OCI-LY7 (cell line): ENCODE data around the gene ITGA7. TPM values are rescaled to one million over a fixed set of nuclear protein-coding genes. Genes with fewer than 3 reads are reported as not detected.

Experiments
- BruUV-seq: library from RNA; stranded (reverse); fragments of 400-500 nt; replicated peaks from 2 replicates; lab custom pipeline; 2021; lab: Mats Ljungman, UMichigan
- CTCF ChIA-PET: fragments of 300-600 bp; sonication (Branson Sonifier 250); formaldehyde crosslinking; loops from one replicate; lab custom pipeline; 2022; ENCODE audit warnings: antibody characterized with exemption; ENCODE audit not compliant: unreplicated experiment; lab: Charles Lee
- POLR2A ChIA-PET: fragments of 300-600 bp; sonication (Branson Sonifier 250); formaldehyde crosslinking; loops from one replicate; lab custom pipeline; 2022; ENCODE audit warnings: antibody characterized with exemption; lab: Charles Lee
- DNase-seq: peaks from one replicate; pipeline ENCODE4 v3.0.0-alpha.2; 2015; ENCODE audit warnings: low spot score
- H2AFZ ChIP-seq: fragments of 200-600 bp; sonication (generic), shearing (Covaris generic); 2 replicates; pipeline ENCODE4 v1.6.1; 2014; ENCODE audit warnings: mild to moderate bottlenecking, antibody characterized with exemption, low read length, moderate library complexity
- H3K27ac ChIP-seq: fragments of 200-600 bp; sonication (generic); 2 replicates; pipeline ENCODE4 v1.5.1; 2014; ENCODE audit warnings: mixed run types, low read depth, mild to moderate bottlenecking, moderate library complexity, low read length, inconsistent platforms; ENCODE audit not compliant: poor library complexity, severe bottlenecking
- H3K36me3 ChIP-seq: fragments of 200-600 bp; sonication (generic); 2 replicates; pipeline ENCODE4 v1.6.1; 2014; ENCODE audit warnings: mild to moderate bottlenecking, antibody characterized with exemption, low read length, moderate library complexity, mixed read lengths; ENCODE audit not compliant: insufficient read depth
- H3K4me1 ChIP-seq: fragments of 200-600 bp; sonication (generic); 2 replicates; pipeline ENCODE4 v1.5.1; 2014; ENCODE audit warnings: mild to moderate bottlenecking, low read length; ENCODE audit not compliant: insufficient read depth, poor library complexity, severe bottlenecking
- H3K4me2 ChIP-seq: fragments of 200-600 bp; sonication (generic); 2 replicates; pipeline ENCODE4 v1.6.1; 2014; ENCODE audit warnings: mild to moderate bottlenecking, low read length
- H3K4me3 ChIP-seq: fragments of 200-600 bp; sonication (generic); 2 replicates; pipeline ENCODE4 v1.5.1; 2014; ENCODE audit warnings: mild to moderate bottlenecking, low read depth, low read length; ENCODE audit not compliant: poor library complexity, severe bottlenecking
- H3K79me2 ChIP-seq: fragments of 200-600 bp; sonication (generic); 2 replicates; pipeline ENCODE4 v1.6.1; 2016; ENCODE audit warnings: low read depth, mild to moderate bottlenecking, low read length, moderate library complexity, mixed read lengths; ENCODE audit not compliant: insufficient read depth
- H3K9me2 ChIP-seq: fragments of 200-600 bp; sonication (generic); 2 replicates; pipeline ENCODE4 v1.6.1; 2016; ENCODE audit warnings: mild to moderate bottlenecking, low read length, mixed read lengths; ENCODE audit not compliant: insufficient read depth
- H3K9me3 ChIP-seq: fragments of 200-600 bp; sonication (generic); 2 replicates; pipeline ENCODE4 v1.6.1; 2014; ENCODE audit warnings: mild to moderate bottlenecking, mixed run types, low read length, mixed read lengths
- H4K20me1 ChIP-seq: fragments of 200-600 bp; sonication (generic); 2 replicates; pipeline ENCODE4 v1.6.1; 2014; ENCODE audit warnings: mild to moderate bottlenecking, antibody characterized with exemption, low read length, moderate library complexity, mixed read lengths; ENCODE audit not compliant: insufficient read depth
- EZH2phosphoT487 ChIP-seq: fragments of 200-600 bp; sonication (generic); IDR thresholded peaks from 2 replicates; pipeline ENCODE4 v1.6.1; 2018; ENCODE audit warnings: low read depth, borderline replicate concordance, mild to moderate bottlenecking, mixed run types, antibody characterized with exemption, low read length, moderate library complexity, mixed read lengths
- intact Hi-C: fragments of 100-400 bp; cut with micrococcal nuclease; formaldehyde crosslinking; loops from one replicate; pipeline ENCODE4 v1.10.0; 2022; ENCODE audit not compliant: unreplicated experiment
- total RNA-seq, 2 experiments: library from RNA; depleted of rRNA in 1 of 2; stranded (reverse); fragments of >200 nt in 1 of 2; shearing (Covaris generic) in 1 of 2; gene quantifications; 2 replicates each; pipeline ENCODE4 v1.2.3, GENCODE V29; 2014 to 2022
- TF ChIP-seq, protein P1 (sequence below): fragments of 200-600 bp; sonication (generic); conservative IDR thresholded peaks from 2 replicates; pipeline ENCODE4 v1.5.1; 2014; ENCODE audit warnings: mild to moderate bottlenecking, antibody characterized with exemption, low read length, moderate library complexity, mixed read lengths

ITGA7 gene
- total RNA-seq, 2 experiments from 2014 or later, result 1.5 to 4.0 TPM

DNA sequence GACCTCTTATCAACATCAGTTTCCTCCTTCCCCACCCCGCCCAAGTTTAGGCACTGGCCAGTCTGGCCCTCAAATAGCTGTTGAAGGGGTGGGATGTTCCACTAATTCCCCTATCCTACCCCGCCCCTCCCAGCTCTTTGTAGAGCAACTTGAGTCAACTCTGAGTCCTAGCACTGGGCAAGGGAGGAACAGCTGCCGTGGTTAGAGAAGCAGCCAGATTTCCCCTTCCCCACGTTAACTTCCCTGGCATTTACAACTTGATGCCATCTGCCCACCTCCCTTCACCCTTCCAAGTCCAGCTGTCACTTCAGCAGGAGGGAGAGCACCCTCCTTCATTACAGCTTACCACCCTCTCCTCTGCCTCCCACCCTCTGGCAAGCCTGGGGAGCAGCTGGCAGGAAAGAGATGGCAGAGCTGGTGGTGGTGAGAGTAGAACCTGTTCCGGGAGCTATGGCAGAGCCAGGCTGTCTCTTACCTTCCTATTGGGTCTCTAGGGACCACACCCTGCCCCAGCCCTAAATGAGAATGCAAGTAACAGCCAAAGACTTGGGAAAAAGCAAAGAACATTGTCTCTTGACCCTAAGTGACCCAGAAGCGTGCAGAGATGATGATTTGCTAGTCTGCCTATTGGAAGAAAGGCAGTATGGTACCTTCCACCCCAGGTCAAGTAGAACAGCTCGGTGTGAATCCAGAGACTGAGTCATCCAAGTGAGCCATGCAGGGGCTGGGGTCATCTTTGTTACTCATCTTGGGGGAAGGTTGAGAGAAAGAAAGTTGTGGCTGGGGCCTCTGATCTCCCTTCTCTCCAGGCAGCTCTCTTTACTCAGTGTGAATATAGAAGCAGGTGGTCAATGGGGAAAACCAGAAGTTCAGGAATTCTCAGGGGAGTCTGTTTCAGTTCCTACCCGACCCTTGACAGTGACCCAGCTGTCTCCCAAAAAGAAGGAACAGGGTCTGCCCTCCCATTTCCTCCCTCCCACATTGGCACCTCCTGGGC is 9.6 kb upstream of the ITGA7 start:
- intact Hi-C loops, result loop anchor here (5.0 kb wide), 1 partner anchor 45 kb away; no protein-coding TSS in a partner anchor
- Histone ChIP-seq H3K27ac (peak overlapping the region; percentile 81), H3K9me3 (no peaks in the 10 kb centered on the region), H3K36me3 (peaks cover 36% of the 10 kb centered on the region), H4K20me1 (no peaks in the 10 kb centered on the region), H3K9me2 (no peaks in the 10 kb centered on the region), H3K79me2 (peaks cover 16% of the 10 kb centered on the region; the same call in 1 of the 2 replicates), H2AFZ (no peak overlapping the region; the same call in 1 of the 2 replicates), H3K4me2 (peak overlapping the region; percentile 92), H3K4me1 (peaks cover 28% of the 10 kb centered on the region), H3K4me3 (peak overlapping the region; percentile 77)
- TF ChIP-seq, protein P1, sequence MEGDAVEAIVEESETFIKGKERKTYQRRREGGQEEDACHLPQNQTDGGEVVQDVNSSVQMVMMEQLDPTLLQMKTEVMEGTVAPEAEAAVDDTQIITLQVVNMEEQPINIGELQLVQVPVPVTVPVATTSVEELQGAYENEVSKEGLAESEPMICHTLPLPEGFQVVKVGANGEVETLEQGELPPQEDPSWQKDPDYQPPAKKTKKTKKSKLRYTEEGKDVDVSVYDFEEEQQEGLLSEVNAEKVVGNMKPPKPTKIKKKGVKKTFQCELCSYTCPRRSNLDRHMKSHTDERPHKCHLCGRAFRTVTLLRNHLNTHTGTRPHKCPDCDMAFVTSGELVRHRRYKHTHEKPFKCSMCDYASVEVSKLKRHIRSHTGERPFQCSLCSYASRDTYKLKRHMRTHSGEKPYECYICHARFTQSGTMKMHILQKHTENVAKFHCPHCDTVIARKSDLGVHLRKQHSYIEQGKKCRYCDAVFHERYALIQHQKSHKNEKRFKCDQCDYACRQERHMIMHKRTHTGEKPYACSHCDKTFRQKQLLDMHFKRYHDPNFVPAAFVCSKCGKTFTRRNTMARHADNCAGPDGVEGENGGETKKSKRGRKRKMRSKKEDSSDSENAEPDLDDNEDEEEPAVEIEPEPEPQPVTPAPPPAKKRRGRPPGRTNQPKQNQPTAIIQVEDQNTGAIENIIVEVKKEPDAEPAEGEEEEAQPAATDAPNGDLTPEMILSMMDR, result no peak
- no peak for TF ChIP-seq EZH2phosphoT487
- POLR2A ChIA-PET, result interaction anchor here (0.5 to 2.7 kb wide), 10 partner anchors 11 to 918 kb away, joined by 3 to 14 read pairs (median 4); partner anchors contain the start of gene CD63
- CTCF ChIA-PET, result interaction anchor here (0.5 to 0.9 kb wide), 3 partner anchors 11 to 44 kb away, joined by 3 to 4 read pairs (median 3); no protein-coding TSS in a partner anchor
- DNase-seq, result no peak
- no TSS peak for BruUV-seq

DNA sequence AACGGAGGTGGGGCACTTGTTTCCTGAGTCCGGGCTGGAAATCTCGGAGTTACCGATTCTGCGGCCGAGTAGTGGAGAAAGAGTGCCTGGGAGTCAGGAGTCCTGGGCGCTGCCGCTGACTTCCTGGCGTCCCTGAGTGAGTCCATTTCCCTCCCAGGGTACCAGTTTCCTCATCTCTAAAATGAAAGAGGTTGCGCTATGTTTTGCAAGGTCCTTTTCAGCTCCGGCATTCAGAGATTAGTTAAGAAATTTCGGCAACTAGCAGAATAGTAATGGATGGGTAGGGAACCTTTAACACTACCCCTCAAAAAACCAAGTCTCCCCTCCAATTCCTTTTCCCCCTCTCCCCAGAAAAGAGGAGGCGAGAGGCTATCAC is 8.9 kb upstream of the ITGA7 start:
- Histone ChIP-seq H3K9me3 (no peaks in the 10 kb centered on the region), H3K27ac (peak overlapping the region; percentile 81), H3K4me3 (peak overlapping the region; percentile 77), H3K4me1 (peaks cover 28% of the 10 kb centered on the region), H3K79me2 (peaks cover 16% of the 10 kb centered on the region; the same call in 1 of the 2 replicates), H3K9me2 (no peaks in the 10 kb centered on the region), H3K4me2 (peak overlapping the region; percentile 92), H2AFZ (peak overlapping the region; percentile 66), H3K36me3 (peaks cover 28% of the 10 kb centered on the region), H4K20me1 (no peaks in the 10 kb centered on the region)
- BruUV-seq, result no TSS peak
- ChIA-PET CTCF (interaction anchor here (0.5 to 1.4 kb wide), 3 partner anchors 8 to 13 kb away, joined by 3 to 5 read pairs (median 3); no protein-coding TSS in a partner anchor), POLR2A (interaction anchor here (0.5 to 2.7 kb wide), 11 partner anchors 10 to 918 kb away, joined by 3 to 14 read pairs (median 3); partner anchors contain the start of genes CD63 and ORMDL2)
- no peak for TF ChIP-seq EZH2phosphoT487
- TF ChIP-seq, protein P1, result no peak
- intact Hi-C loops, result loop anchor here (1.0 to 5.0 kb wide), 2 partner anchors 13 to 44 kb away; partner anchors contain the start of gene CD63
- no peak for DNase-seq
